ENCODE data around the gene AMPD1. TPM values are rescaled to one million over a fixed set of nuclear protein-coding genes. Genes with fewer than 3 reads are reported as not detected.

The AMPD1 gene
- total RNA-seq, 1 donor from 2014 or later = not detected

- no peak overlapping the region for H3K4me3 Mint-ChIP-seq
Measured at GRCh38 chr1:114638910-114639309, 56.4 kb downstream of the AMPD1 start.

GRCh38 chr1:114632427-114632826 lies 62.9 kb downstream of the AMPD1 start:
- no peak overlapping the region for H3K4me2 ChIP-seq
- H3K4me1 ChIP-seq = no peaks in the 10 kb centered on the region
- Mint-ChIP-seq H3K4me1 (no peaks in the 10 kb centered on the region), H3K9me3 (peaks cover 2% of the 10 kb centered on the region), H3K27ac (no peak overlapping the region), H3K27me3 (ENCODE audit: insufficient read depth, low read depth) (peaks cover 2% of the 10 kb centered on the region), H3K4me3 (no peak overlapping the region), H3K36me3 (no peaks in the 10 kb centered on the region)
- TF ChIP-seq, protein P1, sequence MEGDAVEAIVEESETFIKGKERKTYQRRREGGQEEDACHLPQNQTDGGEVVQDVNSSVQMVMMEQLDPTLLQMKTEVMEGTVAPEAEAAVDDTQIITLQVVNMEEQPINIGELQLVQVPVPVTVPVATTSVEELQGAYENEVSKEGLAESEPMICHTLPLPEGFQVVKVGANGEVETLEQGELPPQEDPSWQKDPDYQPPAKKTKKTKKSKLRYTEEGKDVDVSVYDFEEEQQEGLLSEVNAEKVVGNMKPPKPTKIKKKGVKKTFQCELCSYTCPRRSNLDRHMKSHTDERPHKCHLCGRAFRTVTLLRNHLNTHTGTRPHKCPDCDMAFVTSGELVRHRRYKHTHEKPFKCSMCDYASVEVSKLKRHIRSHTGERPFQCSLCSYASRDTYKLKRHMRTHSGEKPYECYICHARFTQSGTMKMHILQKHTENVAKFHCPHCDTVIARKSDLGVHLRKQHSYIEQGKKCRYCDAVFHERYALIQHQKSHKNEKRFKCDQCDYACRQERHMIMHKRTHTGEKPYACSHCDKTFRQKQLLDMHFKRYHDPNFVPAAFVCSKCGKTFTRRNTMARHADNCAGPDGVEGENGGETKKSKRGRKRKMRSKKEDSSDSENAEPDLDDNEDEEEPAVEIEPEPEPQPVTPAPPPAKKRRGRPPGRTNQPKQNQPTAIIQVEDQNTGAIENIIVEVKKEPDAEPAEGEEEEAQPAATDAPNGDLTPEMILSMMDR (IDR thresholded peaks at IDR 0.05) = no peak
- TF ChIP-seq EZH2phosphoT487 (IDR thresholded peaks at IDR 0.05) = no peak
- no peak for TF ChIP-seq EZH2 (IDR thresholded peaks at IDR 0.05)
- H3F3A ChIP-seq (ENCODE audit: low read depth) = no peaks in the 10 kb centered on the region
- H3K27ac ChIP-seq = no peak overlapping the region
- H4K20me1 ChIP-seq (ENCODE audit: low read depth) = no peaks in the 10 kb centered on the region
- H3K79me2 ChIP-seq (ENCODE audit: low read depth) = no peaks in the 10 kb centered on the region
- H3K27me3 ChIP-seq = no peaks in the 10 kb centered on the region
- H3K36me3 ChIP-seq = no peaks in the 10 kb centered on the region
- no peak for DNase-seq (ENCODE audit: low spot score)
- no peak overlapping the region for H3K4me3 ChIP-seq
- no peak overlapping the region for H2AFZ ChIP-seq (replicated peaks)
- no peak overlapping the region for H3K9ac ChIP-seq
- H3K9me3 ChIP-seq (ENCODE audit: low read depth) = no peaks in the 10 kb centered on the region

More at GRCh38 chr1:114638910-114639309, 56.4 kb downstream of the AMPD1 start:
- no peaks in the 10 kb centered on the region for H3K9me3 ChIP-seq (ENCODE audit: low read depth)
- no peaks in the 10 kb centered on the region for H3K36me3 ChIP-seq
- Mint-ChIP-seq H3K4me1 (no peaks in the 10 kb centered on the region), H3K27ac (no peak overlapping the region), H3K27me3 (ENCODE audit: insufficient read depth, low read depth) (no peaks in the 10 kb centered on the region), H3K9me3 (no peaks in the 10 kb centered on the region), H3K36me3 (no peaks in the 10 kb centered on the region)
- H3F3A ChIP-seq (ENCODE audit: low read depth) = no peaks in the 10 kb centered on the region
- H3K4me2 ChIP-seq = no peak overlapping the region
- TF ChIP-seq EZH2 (IDR thresholded peaks at IDR 0.05) (no peak), EZH2phosphoT487 (IDR thresholded peaks at IDR 0.05) (no peak)
- TF ChIP-seq, protein P1 (IDR thresholded peaks at IDR 0.05) = no peak
- no peaks in the 10 kb centered on the region for H3K27me3 ChIP-seq
- H3K27ac ChIP-seq = no peak overlapping the region
- no peaks in the 10 kb centered on the region for H3K4me1 ChIP-seq
- no peak overlapping the region for H3K9ac ChIP-seq
- no peaks in the 10 kb centered on the region for H3K79me2 ChIP-seq (ENCODE audit: low read depth)
- no peak for DNase-seq (ENCODE audit: low spot score)
- H4K20me1 ChIP-seq (ENCODE audit: low read depth) = no peaks in the 10 kb centered on the region
- H2AFZ ChIP-seq (replicated peaks) = no peak overlapping the region
- H3K4me3 ChIP-seq = no peak overlapping the region

- Histone ChIP-seq H3K27ac (no peak overlapping the region), H3K36me3 (no peaks in the 10 kb centered on the region), H3K9ac (no peak overlapping the region), H3K27me3 (no peaks in the 10 kb centered on the region), H3K79me2 (ENCODE audit: low read depth) (no peaks in the 10 kb centered on the region), H2AFZ (replicated peaks) (no peak overlapping the region), H3K4me2 (no peak overlapping the region), H3K4me3 (no peak overlapping the region), H3K9me3 (ENCODE audit: low read depth) (no peaks in the 10 kb centered on the region), H3F3A (ENCODE audit: low read depth) (no peaks in the 10 kb centered on the region), H3K4me1 (no peaks in the 10 kb centered on the region), H4K20me1 (ENCODE audit: low read depth) (no peaks in the 10 kb centered on the region)
- peaks cover 2% of the 10 kb centered on the region for H3K27me3 Mint-ChIP-seq (ENCODE audit: insufficient read depth, low read depth)
- H3K36me3 Mint-ChIP-seq = no peaks in the 10 kb centered on the region
- H3K27ac Mint-ChIP-seq = no peak overlapping the region
- no peaks in the 10 kb centered on the region for H3K4me1 Mint-ChIP-seq
- no peak for DNase-seq (ENCODE audit: low spot score)
- TF ChIP-seq EZH2 (IDR thresholded peaks at IDR 0.05) (no peak), EZH2phosphoT487 (IDR thresholded peaks at IDR 0.05) (no peak)
- TF ChIP-seq, protein P1 (IDR thresholded peaks at IDR 0.05) = no peak
- H3K4me3 Mint-ChIP-seq = no peak overlapping the region
- H3K9me3 Mint-ChIP-seq = peaks cover 2% of the 10 kb centered on the region
Measured at GRCh38 chr1:114627107-114627506, 68.2 kb downstream of the AMPD1 start.
